Raji (cell line): ENCODE measurements around the gene ZNF598.

Experiments used
- POLR2A ChIP-seq: IDR thresholded peaks from 2 replicates; pipeline ENCODE4 v1.6.1; 2011; ENCODE audit warnings: low read depth, low read length, control low read depth; ENCODE audit not compliant: insufficient read depth

Gene ZNF598

DNA sequence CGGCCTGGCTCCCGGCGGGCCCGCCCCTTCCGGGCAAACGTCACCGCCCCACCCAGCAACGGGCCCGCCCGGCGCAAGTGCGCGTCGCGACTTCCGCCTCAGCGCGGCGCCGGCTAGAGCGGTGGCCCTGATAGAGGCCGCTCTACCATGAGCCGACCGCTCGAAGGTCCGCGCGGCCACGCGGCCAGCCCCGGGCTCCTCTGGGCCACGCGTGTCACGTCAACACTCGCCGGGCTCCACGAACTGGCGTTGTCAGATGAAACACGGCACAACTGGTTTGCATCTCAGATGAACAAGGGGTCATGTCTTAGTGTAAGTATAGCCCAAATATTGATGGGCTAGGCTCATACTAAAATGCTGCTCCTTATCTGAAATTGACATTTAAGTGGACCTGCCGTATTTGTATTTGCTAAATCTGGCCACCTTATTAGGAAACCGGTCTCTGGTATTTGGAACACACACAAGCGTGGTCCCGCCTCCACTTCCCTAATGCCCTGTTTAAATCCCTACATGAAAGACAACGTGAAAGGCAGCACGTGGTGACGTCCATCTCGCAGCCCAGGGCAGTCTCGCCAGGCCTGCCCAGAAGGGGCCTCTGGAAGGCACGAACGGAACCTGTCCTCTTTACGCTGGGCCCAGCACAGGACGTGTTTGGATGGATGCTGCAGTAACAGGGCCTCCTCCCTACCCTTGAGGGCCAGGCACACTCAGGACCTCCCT lies at the start of gene ZNF598:
Gene ZNF598, minus strand, starts transcription at position 31 of the 720 bp plus-strand sequence.
- peak; percentile 86 for TF ChIP-seq POLR2A

DNA sequence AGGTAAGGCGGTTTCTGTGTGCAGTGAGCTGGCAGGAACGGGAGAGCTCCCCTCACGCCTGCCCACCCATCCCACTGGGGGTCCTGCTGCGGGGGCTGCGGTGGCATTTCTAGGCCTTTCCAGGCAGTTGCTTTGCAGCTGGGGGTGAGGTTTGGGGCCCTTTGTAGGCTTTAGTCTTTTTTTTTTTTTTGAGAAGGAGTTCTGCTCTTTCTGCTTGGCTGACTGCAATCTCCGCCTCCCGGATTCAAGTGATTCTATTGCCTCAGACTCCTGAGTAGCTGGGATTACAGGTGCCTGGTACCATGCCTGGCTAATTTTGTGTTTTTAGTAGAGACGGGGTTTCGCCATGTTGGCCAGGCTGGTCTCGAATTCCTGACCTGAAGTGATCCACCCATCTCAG lies 49.3 kb upstream of the ZNF598 start:
- TF ChIP-seq POLR2A, result no peak

DNA sequence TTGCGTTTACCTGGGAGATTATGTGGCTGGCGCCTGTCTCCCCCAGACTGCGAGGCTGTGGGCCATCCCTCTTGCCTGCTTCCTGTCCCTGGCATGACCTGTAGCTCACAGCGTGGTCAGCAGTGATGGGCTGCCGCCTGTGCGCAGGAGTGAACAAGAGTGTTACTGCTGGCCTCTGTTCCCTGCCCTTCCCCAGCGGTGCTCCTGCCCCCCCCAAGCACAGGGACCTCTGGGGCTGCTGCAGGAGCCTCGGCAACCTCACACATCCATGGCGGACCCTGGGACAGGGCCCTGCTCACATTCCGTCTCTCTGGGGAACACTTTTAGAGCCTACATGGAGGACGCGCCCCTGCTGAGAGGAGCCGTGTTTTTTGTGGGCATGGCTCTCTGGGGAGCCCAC lies 48.8 kb upstream of the ZNF598 start:
- no peak for TF ChIP-seq POLR2A

DNA sequence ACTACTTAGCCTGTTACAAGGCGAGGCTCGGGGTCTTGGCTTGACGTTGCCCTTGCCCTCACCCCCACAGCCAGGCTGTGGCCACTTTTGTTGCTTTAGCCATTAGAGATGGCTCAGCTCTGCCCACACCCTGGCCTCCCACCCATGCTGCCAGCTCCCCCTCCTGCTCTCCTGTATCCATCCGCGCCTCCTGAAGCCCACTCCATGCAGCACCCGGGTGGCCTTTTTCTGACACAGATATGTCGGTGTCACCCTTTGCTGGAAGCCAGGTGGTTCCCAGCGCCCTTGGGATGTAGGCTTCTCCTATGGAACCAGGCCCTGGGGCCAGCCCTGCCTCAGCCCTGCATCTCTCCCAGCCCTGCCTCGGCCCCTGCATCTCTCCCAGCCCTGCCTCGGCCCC lies 47.8 kb upstream of the ZNF598 start:
- TF ChIP-seq POLR2A, result no peak

DNA sequence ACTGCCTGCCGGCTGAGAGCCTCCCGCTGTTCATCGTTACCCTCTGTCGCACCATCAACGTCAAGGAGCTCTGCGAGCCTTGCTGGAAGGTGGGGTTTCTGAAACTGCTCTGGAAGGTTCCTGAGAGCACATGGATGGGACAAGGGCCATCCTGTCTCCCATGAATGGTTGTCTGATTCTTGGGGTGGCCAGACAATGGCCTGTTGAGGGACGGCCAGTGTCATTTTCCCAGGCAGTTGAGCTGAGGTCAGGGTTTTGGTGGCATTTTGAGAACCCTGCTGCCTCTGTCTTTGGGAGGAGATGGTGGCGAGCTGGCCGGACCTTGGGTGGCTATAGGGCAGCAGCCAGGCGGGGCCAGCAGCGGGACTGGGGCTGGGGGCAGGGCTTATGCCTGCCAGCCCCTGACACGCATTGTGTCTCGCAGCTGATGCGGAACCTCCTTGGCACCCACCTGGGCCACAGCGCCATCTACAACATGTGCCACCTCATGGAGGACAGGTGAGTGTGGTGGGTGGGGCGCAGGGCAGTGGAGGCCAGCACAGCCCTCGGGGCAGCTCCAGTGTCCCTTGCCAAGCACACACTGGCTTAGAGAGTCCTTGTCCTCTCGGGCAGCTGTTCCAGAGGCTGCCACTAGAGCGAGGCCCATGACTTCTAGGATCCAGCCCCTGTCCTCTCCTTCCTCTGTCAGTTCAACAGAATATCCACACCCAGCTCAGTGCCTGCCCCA lies 47.2 kb upstream of the ZNF598 start:
- TF ChIP-seq POLR2A, result no peak

DNA sequence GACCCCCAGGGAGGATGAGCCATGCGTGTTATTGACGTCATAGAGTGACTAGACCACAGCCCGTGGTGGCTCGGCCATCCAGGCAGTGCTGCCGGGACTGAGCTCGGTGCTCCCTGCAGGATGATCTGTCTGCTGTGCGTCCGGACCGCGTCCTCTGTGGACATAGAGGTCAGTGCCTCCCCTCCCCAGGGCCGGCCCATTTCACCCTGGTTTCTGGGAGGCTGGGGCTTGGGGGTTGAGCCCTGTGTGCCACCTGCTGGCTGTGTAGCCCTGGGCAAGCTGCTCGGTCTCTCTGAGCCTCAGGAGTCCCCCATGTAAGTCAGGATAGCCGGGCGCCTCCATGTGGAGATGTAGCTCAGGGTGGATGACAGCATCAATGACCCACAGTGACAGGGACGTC lies 46.5 kb upstream of the ZNF598 start:
- no peak for TF ChIP-seq POLR2A

DNA sequence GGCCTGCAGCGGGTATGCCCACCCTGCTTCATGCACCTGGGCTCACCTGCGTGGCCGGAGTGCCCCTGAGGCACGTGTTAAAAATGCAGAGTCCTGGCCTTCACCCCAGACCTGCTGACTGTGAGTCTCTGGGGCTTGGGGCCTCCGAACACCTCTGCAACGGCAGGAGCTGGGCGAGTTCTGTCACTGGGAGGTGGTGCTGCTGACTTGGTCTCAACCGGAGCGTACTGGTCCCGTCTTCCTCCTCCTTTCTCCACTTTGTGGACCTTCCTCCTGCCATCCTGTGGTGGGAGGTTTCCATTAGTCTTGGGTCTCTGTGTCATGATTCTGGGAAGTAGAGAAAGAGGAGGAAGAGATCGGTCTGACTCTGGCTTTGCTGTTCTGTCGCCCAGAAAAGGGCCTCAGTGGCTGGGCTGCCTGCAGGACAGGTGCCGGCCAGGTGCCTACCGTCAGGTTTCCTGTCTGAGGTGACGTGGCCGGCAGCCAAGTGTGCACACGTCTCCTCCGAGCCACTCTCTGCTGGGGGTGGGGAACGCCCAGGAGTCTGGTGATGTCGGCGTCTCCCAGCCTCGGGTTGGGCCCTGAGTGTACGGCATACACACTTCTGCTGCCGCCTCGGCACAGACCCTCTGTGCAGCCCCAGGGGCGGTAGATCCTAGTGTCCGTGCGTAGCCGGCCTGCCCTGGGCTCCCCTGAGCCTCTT lies 45.1 kb upstream of the ZNF598 start:
- TF ChIP-seq POLR2A, result no peak

DNA sequence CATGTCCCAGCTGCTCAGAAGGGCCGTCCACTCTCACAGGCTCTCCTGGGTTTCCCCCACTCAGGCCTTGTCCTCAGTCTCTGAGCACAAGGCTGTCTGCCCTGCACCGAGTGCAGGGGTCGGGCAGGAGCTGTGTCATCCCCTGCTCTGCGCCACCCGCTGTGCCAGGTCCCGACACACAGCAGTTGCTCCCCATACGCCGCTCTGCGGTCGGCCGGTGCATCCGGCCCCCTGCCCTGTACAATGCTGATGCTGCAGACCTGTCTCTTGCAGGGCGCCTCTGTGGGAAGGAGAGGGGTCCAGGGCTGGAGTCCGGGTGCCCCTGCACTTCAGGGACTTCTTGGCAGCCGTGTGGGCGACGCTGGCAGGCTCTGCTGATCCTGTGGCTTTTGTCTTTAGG lies 44.3 kb upstream of the ZNF598 start:
- TF ChIP-seq POLR2A, result no peak

DNA sequence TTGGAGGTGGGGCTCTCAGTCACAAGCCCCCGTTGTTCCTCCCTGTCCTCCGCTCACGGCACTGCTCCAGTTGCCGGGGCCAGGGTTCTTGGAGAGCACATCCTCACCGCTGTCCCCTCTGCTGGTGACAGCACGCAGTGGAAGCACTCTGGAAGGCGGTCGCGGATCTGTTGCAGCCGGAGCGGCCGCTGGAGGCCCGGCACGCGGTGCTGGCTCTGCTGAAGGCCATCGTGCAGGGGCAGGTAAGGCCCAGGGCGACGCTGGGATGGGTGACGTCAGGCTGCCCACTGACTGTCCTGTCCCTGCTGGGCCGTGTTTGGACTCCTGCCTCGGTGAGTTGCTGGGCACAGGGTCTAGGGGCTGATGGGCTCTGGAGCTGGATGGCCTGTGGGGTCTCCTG lies 43.6 kb upstream of the ZNF598 start:
- TF ChIP-seq POLR2A, result no peak

DNA sequence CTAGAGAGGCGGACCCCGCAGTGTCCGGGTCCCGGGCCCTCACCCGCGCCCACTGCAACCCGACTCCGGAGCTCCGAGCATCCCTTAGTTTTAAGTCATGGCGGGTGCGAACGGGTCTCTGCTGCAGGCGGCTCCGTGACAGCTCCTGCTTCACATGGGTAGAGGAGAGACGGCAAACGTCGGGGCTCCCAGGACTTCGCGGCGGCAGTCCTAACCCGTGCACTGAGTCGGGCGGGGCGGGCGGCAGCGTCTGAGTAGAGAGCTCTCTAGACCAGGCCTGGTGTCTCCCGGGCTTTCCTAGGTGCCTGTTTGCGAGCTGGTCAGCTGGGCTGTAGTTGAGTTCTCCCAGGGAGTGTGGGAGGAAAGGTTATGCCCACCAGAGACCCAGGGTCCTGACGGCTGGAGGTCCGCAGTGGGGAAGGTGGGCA lies 38.5 kb upstream of the ZNF598 start:
- no peak for TF ChIP-seq POLR2A

DNA sequence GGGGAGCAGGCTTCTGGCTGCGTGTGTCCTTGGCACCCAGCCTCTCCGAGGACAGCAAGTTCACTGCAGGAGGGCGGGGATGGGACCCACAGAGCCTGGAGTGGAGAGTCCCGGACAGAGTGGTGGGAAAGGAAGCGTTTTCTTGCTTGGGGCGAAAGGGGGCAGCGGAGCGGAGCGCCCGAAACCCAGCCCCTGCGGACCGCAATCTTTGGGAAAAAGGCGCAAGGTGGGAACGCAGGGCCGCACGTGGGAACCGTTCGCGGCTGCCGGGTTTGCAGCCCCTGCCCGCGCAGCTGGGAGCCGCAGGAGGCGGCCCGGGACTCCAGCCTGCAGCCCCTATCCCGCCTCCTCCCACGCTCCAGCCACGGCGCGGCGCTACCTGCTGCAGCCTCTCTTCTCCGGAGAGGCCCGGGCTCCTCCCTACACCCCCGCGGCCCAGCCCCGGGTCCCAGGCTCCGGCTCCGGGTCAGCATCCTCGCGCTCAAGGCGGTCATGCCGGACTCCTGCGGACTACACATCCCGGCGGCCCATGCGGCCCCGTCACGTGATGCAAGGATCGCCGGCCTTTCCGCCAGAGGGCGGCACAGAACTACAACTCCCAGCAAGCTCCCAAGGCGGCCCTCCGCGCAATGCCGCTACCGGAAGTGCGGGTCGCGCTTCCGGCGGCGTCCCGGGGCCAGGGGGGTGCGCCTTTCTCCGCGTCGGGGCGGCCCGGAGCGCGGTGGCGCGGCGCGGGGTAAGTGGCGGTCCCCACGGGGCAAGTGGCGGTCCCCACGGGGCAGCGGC lies 37.9 kb upstream of the ZNF598 start, which contains the start of the genes NTHL1 and TSC2:
Gene NTHL1, minus strand, starts transcription at position 505 of the 786 bp plus-strand sequence. Its CDS starts 11 bp downstream, at position 494.
Gene TSC2, plus strand, starts transcription at position 656 of the 786 bp plus-strand sequence. CDS start 631 bp downstream, outside the sequence.
- peak; percentile 74 for TF ChIP-seq POLR2A

DNA sequence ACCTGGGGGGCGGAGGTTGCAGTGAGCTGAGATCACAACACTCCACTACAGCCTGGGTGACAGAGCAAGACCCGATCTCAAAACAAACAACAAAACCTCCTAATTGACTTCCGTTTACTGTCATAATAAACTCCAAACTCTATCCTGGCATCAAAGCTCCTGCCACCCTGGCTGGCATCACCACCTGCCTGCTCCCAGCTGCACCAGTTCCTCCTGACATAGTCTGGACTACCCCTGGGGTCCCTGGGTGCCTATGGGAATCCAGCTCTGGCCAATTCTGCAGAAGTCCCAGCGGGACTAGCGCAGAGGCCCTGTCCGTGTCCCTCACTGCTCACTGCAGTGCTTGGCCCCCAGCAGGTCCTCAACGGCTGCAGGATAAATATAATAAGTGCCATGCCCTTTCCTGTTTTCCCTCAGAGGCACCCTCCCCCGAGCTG lies 37.3 kb upstream of the ZNF598 start:
- no peak for TF ChIP-seq POLR2A

DNA sequence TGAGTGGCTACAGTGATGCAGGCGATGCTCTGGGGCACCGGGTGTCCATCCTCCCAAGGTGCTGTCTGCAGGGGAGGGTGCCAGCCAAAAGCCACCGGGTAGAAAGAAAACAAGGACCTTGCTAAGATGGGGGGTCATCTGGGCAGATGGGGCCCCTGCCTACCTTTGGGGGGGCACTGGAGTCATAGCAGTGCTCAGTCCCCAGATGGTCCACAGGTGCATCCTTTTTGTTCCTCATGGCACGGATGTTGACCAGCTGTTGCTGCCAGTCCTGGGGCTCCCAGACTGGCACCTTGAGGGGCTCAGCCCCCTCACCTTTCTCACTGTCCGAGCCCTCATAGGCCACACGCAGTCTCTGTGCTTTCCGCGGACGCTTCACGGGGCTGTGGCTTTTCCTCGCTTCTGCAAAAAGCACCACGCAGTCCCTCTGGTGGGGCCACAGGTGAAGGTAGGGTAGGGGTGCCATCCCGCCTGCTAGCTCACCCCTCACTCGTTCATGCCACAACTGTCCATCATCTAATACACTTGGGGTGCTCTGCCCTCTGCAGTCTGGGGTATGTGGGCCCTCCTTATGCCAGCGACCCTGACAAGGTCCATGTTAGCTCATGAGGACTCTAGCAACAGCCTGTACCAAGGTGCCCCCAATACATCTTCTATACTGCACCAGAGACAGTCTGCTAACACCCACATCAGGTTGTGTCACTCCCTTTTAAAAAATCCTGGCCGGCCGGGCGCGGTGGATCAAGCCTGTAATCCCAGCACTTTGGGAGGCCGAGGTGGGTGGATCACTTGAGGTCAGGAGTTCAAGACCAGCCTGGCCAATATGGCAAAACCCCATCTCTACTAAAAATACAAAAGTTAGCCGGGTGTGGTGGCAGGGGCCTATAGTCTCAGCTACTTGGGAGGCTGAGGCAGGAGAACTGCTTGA lies 36.6 kb upstream of the ZNF598 start:
- TF ChIP-seq POLR2A, result no peak

DNA sequence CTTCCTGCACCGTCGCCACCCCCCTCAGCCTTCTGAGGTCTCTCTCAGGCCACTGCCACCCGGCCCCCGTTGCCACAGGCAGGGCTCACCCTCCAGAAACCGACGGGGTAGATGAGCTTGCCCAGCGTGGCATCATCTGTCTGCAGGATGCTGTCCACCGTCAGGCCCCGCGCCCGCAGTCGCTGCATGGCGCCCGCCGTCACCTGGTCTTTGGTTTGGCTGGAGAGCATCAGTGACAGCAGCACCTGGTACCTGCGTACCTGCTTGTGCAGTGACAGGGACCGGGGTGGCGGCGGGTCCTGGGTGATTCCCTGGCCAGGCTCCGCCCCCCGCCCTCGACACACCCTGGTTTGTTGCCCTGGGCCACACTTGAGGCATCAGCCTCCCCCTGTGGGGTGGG lies 34.9 kb upstream of the ZNF598 start:
- TF ChIP-seq POLR2A, result no peak
